ENCODE results near the gene SLC38A10. TPM values are rescaled to one million over a fixed set of nuclear protein-coding genes. Genes with fewer than 3 reads are reported as not detected.
"Not testable (repeated sequence)": the region's sequence is repeated elsewhere in the genome, so short reads cannot be mapped to it uniquely, and the experiment has no call there.

Gene SLC38A10
- total RNA-seq, 1 donor from 2014 or later, result 261 TPM

DNA sequence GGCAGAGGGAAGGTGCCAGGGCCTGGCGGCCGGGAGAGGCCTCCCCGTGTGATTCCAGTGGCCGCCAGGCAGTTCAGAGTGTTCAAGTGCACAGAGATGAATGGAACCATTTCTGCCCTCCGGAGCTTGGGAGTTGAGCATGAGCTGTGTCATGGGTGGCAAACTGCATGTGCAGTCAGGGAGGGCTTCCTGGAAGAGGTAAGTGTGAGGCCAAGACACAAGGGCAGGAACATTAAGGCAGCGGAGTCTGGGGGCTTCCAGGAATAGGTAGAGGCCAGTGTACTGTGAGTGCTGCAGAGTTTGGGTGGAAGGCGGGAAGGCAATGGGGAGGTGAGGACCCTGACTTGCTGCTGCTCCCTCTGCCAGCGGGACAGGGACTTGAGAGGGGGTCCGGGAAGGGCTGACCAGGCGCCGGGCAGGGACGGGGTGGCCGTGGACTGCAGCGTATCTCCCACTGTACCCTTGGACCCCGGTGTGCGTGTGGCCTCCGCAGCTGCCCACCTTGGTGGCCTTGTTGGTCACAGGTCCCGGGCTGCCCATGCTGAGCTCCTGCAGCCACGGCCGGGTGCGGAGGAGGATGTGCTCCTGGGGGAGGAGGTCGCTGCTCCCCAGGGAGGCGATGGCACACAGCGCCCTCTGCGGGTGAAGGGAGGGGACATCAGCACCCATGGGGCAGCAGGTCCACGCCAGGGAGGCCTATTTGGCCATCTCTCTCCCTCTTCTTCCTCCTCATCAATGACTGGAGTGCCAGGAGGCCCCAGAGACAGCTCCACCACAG, 64.9 kb downstream of the SLC38A10 start:
- intact Hi-C loops (cut with DNase I), result no loop called here
- TF ChIP-seq, protein P1, sequence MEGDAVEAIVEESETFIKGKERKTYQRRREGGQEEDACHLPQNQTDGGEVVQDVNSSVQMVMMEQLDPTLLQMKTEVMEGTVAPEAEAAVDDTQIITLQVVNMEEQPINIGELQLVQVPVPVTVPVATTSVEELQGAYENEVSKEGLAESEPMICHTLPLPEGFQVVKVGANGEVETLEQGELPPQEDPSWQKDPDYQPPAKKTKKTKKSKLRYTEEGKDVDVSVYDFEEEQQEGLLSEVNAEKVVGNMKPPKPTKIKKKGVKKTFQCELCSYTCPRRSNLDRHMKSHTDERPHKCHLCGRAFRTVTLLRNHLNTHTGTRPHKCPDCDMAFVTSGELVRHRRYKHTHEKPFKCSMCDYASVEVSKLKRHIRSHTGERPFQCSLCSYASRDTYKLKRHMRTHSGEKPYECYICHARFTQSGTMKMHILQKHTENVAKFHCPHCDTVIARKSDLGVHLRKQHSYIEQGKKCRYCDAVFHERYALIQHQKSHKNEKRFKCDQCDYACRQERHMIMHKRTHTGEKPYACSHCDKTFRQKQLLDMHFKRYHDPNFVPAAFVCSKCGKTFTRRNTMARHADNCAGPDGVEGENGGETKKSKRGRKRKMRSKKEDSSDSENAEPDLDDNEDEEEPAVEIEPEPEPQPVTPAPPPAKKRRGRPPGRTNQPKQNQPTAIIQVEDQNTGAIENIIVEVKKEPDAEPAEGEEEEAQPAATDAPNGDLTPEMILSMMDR (IDR thresholded peaks at IDR 0.05), result no peak
- Histone ChIP-seq H3K27me3 (no peaks in the 10 kb centered on the region), H3K4me3 (no peak overlapping the region), H3K9me3 (no peaks in the 10 kb centered on the region), H3K36me3 (peaks cover 39 to 49% of the 10 kb centered on the region in 2 donors), H3K27ac (no peak overlapping the region), H3K4me1 (no peaks in the 10 kb centered on the region)
- DNase-seq (ENCODE audit: low spot score in 2 of 2), result no peak

DNA sequence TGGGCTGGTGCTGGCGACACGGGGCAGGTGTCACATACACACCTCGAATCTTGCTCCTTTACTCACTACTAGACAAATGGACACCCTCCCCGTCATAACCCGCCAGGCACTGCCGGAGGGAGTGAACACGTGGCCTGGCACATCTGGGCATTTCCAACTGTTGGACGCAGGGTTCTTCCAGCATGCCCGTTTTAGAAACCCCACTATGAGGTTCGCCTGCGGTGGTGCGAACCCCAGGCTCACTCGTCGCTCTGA, 65.5 kb downstream of the SLC38A10 start:
- intact Hi-C loops (cut with DNase I), result no loop called here
- Histone ChIP-seq H3K4me1 (no peaks in the 10 kb centered on the region), H3K9me3 (no peaks in the 10 kb centered on the region), H3K27me3 (no peaks in the 10 kb centered on the region), H3K36me3 (peaks cover 39 to 49% of the 10 kb centered on the region in 2 donors), H3K27ac (no peak overlapping the region), H3K4me3 (no peak overlapping the region)
- TF ChIP-seq, protein P1 (IDR thresholded peaks at IDR 0.05), result no peak
- DNase-seq (ENCODE audit: low spot score in 2 of 2), result no peak

DNA sequence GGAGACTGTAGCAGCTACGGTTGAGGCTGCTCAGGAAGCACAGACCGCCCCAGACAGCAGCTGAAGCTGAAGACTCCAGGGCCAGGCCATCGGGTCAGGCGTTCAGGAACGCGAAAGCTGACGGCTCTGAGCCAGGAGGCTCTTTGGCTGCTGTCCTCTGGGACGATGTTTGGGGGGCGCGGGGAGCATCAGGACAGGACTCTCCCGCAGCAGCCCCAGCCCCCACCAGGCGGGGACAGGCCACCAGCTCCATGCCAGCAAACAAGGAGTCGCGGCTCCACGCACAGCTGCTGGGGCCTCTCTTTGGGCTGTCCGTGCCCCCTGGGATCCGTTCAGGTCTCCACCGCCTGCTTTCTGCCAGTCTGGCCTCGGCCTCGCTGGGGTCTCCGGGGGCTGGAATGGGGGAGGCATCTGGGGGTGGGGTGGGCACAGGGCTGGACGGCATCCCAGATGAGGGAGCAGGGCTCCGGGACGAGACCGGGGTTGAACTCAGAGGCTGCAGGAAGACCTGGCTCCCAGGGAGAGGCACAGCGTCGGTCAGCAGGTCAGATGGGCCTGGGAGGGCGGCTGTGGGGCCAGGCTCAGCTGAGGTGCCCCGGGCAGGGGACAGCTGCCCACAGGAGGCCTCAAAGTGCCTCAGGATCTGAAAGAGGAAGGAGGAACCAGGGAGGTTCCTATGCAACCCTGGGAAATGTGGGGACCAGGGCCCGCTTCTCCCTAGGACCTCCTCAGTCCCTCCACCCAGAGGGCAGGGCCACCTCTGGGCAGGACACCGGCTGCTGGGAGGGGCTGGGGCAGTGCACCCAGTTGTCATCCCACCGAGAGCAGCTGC, 66.1 kb downstream of the SLC38A10 start:
- H3K4me1 ChIP-seq, result no peaks in the 10 kb centered on the region
- H3K4me3 ChIP-seq, result no peak overlapping the region
- H3K36me3 ChIP-seq, result peaks cover 39 to 49% of the 10 kb centered on the region in 2 donors
- DNase-seq (ENCODE audit: low spot score in 2 of 2), result no peak
- intact Hi-C loops (cut with DNase I), result no loop called here
- TF ChIP-seq, protein P1 (IDR thresholded peaks at IDR 0.05), result no peak
- H3K27ac ChIP-seq, result no peak overlapping the region
- no peaks in the 10 kb centered on the region for H3K9me3 ChIP-seq
- no peaks in the 10 kb centered on the region for H3K27me3 ChIP-seq

DNA sequence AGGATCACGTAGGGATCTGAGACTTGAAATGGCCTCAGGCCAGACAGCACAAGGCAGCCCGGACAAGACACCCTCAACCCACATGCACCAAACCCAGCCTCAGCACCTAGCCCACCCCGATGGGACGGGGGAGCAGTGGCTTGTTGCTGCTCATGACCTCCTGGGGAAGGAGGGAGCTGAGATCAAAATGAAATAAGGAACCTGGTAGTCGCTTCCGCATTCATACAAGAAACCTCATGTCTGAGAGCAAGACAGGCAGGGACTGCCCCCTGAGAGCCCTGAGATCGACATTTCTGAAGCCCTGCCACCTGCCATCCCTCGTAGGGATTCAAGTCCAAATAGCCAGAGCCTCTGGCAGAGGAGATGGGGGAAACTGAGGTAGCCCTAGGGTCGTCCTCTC, 66.7 kb downstream of the SLC38A10 start:
- intact Hi-C loops (cut with DNase I), result no loop called here
- H3K27ac ChIP-seq, result no peak overlapping the region
- H3K36me3 ChIP-seq, result peaks cover 39 to 47% of the 10 kb centered on the region in 2 donors
- no peaks in the 10 kb centered on the region for H3K27me3 ChIP-seq
- H3K4me3 ChIP-seq, result no peak overlapping the region
- TF ChIP-seq, protein P1 (IDR thresholded peaks at IDR 0.05), result no peak
- peaks cover 0 to 3% of the 10 kb centered on the region in 2 donors for H3K4me1 ChIP-seq
- H3K9me3 ChIP-seq, result no peaks in the 10 kb centered on the region
- DNase-seq (ENCODE audit: low spot score in 2 of 2), result no peak

DNA sequence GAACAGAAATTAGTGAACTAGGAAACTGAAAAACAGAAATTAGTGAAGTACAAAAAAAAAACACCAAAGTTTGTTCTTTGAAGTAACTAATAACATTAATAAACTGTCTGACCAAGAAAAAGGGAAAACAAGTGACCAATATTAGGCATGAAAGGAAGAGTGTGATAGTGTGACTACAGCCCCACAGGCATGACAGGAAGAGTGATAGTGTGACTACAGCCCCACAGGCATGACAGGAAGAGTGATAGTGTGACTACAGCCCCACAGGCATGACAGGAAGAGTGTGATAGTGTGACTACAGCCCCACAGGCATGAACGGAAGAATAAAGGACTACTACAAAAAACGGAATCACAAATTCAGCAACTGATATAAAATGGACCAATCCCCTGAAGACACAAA, 67.5 kb downstream of the SLC38A10 start:
- H3K27me3 ChIP-seq; DNase-seq (ENCODE audit: low spot score in 2 of 2); H3K9me3 ChIP-seq; H3K4me1 ChIP-seq; H3K27ac ChIP-seq; H3K4me3 ChIP-seq; intact Hi-C loops (cut with DNase I): not testable (repeated sequence)
- H3K36me3 ChIP-seq, result peaks cover 35 to 39% of the 10 kb centered on the region in 2 donors

DNA sequence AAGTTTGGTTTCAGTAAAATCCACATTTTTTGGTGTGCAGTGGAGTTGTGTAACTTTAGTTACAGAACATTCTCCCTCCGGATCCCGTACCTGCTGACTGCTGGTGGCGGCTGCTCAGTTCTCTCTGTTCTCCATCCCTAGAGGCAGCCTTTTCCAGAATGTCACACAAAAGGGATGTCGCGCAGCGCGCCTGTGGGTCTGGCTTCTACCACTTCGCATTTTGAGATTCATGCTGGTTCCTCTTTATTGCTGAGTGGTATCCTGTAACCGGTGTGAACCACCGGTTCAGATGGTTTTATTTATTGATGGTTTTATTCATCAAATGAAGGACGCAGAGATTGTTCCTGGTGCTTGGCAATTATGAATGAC, 71.4 kb downstream of the SLC38A10 start:
- Histone ChIP-seq H3K36me3 (peaks cover 0 to under 1% of the 10 kb centered on the region in 2 donors), H3K27ac (peak overlapping the region in 1 of 2 donors; percentile 46), H3K27me3 (no peaks in the 10 kb centered on the region), H3K4me1 (peaks cover 0 to 17% of the 10 kb centered on the region in 2 donors), H3K9me3 (no peaks in the 10 kb centered on the region), H3K4me3 (peak overlapping the region; percentile 46 to 87)
- intact Hi-C loops (cut with DNase I), result loop anchor here (1.0 kb wide), 1 partner anchor 16 kb away; the partner anchor contains the start of genes NDUFAF8 and TEPSIN
- TF ChIP-seq, protein P1 (IDR thresholded peaks at IDR 0.05), result no peak
- DNase-seq (ENCODE audit: low spot score in 2 of 2), result no peak

Data from ascending aorta (tissue), 2 donors.